Measurements from ENCODE around the gene LMOD2.
A peak's percentile ranks its signal among the peaks of the same experiment; 100 is the strongest.

Gene LMOD2

DNA sequence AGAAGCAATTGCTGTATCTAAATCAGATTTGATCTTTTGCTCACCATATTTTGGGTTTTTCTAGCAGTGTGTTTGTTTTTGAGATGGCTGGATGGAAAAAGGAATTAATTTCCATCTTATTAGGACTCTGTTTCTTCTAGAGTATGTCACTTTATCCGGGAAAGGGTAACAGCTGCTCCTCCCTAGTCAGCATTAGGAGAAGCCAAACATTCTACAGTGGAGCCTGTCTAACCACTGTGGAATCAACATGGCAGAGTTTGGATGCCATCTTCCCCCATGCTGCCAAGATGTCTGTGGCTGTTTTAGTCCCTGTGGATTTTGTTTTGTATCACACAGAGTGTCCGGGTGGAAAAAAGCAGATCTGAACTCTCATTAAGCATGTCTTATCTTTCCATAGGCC, 16.0 kb upstream of the LMOD2 start:
- DNase-seq (ENCODE audit: low spot score): no peak

DNA sequence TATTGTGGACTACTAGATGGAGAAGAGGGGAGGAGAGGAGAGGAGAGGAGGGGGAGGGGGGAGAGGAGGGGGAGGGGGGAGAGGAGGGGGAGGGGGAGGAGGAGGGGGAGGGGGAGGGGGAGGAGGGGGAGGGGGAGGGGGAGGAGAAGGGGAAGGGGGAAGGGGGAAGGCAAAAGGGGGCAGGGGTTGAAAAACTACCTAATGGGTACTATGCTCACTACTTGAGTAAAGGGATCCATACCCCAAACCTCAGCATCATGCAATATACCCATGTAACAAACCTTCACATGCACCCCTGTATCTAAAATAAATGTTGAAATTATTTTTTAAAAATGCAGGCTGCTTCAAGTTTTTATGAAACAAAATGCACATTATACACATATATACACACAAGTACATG, 15.1 kb upstream of the LMOD2 start:
- no peak for DNase-seq (ENCODE audit: low spot score)

DNA sequence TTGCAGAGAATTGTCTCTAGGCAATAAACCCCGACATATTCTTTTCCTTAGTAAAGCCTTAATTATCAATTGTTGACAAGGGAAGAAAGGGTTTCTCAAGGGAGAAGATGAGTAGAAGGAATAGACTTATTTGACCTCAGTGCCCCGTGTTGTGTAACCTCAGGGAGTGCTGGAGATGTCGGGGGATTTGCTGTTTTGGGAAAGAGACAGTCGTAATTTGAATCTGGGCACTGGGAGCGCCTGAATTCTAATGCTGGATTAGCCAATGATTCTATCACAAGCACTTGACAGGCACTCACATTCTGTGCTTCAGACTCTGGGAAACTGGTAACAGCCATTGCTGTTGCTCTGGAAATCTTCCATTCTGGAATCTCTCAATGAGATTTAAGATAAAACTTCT, 13.8 kb upstream of the LMOD2 start:
- no peak for DNase-seq (ENCODE audit: low spot score)

DNA sequence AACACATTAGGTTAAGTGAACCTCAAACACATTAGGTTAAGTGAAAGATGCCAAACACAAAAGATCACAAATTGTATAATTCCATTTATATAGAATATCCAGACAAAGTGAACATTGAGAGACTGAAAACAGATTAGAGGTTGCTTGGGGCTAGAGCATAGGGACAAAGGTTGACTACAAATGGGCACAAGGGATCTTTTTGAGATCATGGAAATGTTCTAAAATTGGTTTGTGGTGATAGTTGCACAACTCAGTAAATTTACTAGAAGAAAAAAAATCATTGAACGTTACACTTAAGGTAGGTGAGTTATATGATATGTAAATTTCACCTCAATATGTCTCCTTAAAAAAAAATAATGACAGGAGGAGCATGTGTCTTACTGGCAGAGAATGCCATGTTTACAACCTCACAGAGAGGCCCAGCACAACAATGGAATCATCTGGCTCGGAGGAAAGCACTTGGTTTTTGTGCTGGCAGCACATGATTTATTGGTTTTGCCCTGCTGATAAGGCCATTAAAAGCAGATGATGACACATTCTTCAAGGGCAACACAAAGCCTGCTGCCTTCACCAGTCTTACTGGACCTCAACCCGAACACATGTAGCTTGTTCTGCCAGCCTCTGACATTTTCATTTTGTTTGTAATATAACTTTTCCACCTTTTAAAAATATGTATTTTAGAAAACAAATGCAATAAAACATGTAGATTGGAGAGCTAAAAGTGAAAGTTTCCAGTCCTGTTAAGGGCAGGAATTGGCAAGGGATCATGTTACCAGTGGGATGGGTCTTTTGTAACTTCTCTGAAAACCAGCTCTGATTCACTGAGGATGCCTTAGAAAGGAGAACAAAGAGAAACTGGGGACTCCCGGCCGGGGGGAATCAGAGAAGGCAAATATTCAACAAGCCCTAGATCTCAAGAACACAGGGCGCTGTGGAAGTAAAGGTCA, 11.9 kb upstream of the LMOD2 start:
- DNase-seq (ENCODE audit: low spot score): peak; percentile 68

DNA sequence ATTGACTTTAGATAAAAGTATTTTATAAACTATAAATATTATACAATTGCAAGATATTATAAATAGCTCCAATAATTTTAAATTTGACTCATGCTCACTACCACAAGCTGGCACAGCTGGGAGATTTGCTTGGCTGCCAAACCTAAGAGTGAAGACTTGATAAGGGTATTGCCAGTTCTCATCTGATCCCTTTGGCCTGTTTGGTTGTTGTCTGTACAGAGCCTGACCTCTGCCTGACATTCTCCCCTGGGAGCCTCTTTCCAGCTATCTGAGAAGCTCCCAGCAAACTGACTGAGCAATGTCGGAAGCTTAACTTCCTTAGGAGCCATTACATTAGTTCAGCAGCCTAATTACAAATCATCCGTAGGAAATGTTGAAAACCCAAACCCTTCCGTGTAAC, 10.2 kb upstream of the LMOD2 start:
- no peak for DNase-seq (ENCODE audit: low spot score)

DNA sequence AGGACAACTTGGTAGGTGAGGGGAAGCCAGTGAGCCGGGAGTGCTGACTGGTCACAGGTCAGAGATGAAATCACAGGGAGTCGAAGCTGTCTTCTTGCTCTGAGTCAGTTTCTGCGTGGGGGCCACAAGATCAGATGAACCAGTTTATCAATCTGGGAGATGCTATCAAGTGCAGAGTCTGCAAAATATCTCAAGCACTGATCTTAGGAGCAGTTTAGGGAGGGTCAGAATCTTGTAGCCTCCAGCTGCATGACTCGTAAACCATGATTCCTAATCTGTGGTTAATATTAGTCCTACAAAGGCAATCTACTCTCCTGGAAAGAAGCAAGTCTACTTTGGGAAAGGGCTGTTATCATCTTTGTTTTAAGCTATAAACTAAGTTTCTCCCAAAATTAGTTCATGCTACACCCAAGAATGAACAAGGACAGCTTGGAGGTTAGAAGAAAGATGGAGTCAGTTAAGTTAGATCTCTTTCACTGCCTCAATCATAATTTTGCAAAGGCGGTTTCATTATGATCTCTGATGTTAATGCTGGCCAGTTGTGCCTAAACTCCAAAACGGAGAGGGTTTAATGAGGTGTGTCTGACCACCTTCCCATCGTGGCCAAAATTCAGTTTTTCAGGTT, 8.4 kb upstream of the LMOD2 start:
- no peak for DNase-seq (ENCODE audit: low spot score)

DNA sequence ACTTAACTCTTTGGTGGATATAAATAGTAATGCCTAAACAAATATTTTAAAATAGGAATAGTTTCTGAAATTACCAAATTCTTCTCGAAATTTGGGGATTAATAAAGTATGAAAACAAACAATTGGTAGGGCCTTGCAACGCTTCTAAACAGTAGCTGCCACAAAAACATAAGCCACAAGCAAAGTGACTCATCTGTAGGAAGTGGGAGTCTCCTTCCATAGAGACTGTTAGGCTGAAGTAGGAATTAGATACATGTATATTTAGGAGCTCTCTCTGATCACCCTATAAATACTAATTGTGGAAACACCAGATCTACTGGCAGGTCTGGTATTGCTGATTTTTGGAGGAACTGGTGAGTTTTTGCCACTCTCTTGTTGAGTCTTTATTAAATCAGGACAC, 5.7 kb upstream of the LMOD2 start:
- no peak for DNase-seq (ENCODE audit: low spot score)

DNA sequence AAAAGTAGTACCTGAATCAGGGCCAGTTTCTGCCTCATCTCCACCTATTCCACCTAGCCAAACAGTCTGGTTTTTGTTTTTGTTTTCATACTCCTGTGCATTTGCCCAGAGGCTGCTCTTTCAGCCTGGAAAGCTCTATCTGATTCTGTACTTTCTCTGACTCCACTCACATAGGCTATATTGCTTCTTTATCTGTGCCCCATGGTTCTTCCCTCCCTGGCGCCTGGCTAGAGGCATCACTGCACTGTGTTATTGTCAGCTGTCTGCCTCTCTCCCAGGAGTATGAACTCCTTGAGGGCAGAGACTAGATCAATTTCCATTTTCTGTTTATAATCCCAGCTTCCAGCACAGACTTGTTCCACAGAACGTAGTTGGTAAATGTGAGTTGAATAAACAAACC, 5.1 kb upstream of the LMOD2 start:
- no peak for DNase-seq (ENCODE audit: low spot score)

DNA sequence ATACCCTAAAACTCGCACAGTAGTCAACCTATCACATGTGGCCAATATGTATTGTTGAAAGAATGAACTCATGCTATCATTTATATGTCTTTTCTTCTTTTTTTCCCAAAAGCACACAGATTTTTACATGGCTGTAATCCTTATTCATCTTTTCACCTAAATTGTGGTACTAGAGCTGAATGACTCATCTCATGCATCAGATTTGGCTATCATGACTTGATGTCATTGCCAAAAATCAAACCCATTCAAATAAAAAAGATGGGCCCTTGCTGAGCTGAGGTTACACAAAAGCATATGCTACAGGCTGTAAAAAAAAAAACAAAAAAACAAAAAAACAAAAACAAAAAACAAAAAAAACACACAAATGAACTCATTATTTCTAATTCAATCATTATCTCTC, 3.3 kb upstream of the LMOD2 start:
- no peak for DNase-seq (ENCODE audit: low spot score)

DNA sequence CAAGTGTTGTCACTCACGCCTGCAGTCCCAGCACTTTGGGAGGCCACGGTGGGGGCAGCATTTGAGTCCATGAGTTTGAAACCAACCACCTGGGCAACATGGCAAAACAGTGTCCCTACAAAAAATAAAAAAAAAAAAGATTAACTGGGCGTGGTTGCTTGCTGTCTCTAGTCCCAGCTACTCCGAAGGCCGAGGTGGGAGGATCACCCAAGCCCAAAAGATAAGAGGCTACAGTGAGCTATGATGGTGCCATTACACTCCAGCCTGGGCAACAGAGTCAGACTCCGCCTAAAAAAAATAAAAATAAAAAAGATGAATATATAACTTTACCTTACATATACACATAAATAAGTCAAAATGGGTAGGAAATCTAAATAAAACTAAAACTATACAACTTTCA, 2.5 kb upstream of the LMOD2 start:
- DNase-seq (ENCODE audit: low spot score): no peak

DNA sequence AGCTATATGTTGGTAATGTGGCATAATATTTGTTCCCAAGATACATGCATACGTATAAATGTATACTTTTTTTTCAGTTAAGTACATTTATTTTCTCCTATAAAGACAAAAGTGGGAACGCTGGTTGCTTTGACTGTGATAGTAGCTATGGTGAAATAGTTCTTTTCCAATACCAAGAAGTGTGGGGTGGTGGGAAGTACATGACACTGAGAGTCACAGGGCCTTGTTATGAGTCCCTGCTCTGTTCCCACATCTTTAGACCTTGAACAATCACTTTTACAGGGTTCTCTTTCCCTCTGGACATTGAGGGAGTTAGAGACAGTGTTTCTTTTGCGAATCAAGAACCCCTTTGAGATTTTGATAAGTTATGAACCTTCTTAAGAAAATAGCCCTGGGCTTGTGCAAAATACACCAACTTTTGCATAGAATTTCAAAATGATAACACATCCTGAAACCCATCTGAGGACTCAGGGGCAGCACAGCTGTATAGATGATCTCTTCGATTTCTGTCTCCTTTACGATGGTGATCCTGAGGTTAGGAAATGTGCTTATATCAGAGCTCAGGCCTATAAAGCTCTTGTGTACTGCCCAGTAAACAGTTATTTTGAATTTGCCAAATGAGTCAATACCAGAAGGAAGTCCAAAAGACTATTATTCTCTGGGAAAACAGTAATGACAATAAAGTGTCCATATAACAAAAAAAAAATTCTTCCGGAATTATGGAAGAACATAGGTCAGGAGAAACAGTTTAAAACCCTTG, 1.1 kb downstream of the LMOD2 start:
- DNase-seq (ENCODE audit: low spot score): no peak

DNA sequence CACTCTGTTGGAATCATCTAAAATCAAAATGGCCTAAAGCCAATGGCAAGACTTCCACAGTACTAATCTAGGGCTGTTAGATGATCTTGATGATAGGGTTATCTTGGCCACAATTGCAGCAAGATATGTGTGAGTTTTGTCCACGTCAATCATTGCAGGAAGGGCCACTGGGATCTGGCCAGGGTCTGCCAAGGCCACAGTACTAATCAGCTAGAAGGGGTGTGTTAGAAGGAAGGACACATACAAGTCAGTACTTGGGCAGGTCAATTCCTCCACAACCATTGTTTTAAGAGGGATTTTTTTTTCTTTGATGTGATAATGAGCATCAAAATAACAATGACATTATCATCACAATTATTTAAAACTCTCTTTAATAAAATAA, 1.6 kb downstream of the LMOD2 start:
- DNase-seq (ENCODE audit: low spot score): no peak

DNA sequence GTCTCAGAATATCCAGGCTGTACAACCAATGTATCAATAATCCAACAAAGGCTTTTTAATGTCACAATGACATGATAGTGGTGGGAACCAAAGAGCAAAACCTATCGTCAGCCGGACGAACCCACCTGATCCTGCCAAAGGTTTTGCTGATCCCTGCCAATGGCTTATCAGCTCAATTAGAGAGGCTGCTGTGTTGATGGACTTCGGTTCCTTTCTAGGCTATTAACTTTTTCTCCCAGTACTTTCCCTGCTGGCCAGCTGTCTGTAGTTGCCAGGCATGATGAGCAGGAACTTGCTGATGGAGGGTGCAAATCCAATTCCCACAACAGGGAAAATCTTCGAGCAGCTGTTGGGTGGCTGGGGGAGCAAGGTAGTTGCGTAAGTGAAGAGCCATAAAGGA, 2.4 kb downstream of the LMOD2 start:
- no peak for DNase-seq (ENCODE audit: low spot score)

DNA sequence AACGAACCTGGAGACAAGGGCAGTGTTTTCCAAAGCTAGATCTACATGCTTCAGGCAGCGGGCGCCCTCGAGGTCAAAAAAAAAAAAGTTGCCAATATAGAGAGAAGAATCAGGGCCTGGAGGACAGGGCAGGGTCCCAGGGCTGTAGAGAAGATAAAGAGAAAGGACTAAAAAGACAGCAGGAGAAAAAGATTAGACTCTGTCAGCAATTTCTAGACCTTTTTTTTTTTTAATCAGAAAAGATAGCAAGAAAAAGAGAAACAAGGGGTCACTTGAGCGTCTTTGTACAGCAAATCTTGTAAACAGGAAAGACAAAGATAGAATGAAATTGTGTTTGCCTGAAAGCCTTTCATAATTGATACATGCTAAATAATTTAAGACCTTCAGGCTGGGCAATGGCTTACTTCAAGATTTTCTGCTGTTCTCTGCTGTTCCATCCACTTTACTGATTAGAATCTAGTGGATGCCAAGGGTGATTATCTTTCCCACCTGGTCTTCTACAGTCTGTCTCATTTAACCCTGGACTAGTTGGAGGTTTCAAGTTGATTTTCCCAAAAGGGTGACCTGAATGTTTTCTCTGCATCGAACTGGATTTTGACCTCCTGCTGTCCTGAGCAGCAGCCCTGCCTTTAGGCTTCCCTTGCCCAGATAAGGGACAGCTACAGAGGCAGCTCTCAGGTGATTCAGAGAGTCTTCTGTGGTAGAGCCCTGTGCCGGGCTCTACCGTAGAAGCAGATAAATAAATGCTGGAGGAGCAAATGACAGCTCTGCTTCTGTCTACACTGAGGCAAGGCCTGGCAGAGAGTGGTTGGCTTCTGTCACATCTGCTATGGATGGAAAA, 5.1 kb downstream of the LMOD2 start:
- DNase-seq (ENCODE audit: low spot score): no peak

DNA sequence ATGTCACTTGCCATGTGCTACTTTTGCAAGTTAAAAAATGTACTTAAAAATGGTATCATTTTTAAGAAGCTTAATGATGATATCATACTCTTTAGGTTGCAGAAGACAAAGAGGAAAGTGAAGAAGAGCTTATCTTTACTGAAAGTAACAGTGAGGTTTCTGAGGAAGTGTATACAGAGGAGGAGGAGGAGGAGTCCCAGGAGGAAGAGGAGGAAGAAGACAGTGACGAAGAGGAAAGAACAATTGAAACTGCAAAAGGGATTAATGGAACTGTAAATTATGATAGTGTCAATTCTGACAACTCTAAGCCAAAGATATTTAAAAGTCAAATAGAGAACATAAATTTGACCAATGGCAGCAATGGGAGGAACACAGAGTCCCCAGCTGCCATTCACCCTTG, 6.1 kb downstream of the LMOD2 start:
- DNase-seq (ENCODE audit: low spot score): no peak

DNA sequence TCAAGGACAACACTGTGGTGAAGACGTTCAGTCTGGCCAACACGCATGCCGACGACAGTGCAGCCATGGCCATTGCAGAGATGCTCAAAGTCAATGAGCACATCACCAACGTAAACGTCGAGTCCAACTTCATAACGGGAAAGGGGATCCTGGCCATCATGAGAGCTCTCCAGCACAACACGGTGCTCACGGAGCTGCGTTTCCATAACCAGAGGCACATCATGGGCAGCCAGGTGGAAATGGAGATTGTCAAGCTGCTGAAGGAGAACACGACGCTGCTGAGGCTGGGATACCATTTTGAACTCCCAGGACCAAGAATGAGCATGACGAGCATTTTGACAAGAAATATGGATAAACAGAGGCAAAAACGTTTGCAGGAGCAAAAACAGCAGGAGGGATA, 6.6 kb downstream of the LMOD2 start:
- DNase-seq (ENCODE audit: low spot score): no peak

DNA sequence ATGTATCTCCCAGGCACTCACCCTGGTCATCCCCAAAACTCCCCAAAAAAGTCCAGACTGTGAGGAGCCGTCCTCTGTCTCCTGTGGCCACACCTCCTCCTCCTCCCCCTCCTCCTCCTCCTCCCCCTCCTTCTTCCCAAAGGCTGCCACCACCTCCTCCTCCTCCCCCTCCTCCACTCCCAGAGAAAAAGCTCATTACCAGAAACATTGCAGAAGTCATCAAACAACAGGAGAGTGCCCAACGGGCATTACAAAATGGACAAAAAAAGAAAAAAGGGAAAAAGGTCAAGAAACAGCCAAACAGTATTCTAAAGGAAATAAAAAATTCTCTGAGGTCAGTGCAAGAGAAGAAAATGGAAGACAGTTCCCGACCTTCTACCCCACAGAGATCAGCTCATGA, 7.1 kb downstream of the LMOD2 start:
- no peak for DNase-seq (ENCODE audit: low spot score)

DNA sequence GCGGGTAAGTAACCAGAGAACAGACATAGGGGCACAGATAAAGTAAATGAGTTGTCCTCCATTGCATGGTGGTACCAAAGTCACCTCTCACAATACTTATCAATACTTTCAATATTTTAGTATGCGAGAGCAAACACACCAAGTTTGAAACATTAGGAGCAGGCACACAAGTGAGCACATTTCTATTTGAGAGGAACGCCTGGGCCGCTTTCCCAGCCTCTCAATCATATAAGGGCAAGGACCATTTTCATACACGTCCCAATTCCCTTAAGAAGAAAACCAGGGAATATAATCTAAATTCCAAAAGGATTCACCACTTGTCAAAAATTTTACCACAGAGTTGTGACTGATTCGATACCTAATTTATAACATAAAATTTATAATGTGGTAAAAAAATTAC, 7.5 kb downstream of the LMOD2 start:
- DNase-seq (ENCODE audit: low spot score): no peak

DNA sequence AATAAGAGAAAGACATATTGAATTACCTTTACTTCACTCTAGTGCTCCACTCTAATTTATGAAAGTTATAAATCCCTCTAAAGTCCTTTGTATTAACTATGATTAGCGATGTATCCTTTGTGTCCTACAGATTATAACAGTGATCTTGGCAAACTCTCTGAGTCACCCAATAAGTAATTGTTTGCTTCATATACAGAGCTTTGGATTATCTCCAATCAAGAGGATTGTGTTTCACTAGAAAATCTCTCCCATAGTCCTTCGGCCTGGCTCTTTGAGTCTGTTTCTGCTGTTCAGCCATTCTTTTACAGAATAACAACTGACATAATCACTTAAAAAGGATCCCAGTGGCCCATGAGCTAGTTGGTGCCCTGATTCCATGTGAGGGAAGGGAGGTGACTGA, 9.5 kb downstream of the LMOD2 start:
- DNase-seq (ENCODE audit: low spot score): no peak

DNA sequence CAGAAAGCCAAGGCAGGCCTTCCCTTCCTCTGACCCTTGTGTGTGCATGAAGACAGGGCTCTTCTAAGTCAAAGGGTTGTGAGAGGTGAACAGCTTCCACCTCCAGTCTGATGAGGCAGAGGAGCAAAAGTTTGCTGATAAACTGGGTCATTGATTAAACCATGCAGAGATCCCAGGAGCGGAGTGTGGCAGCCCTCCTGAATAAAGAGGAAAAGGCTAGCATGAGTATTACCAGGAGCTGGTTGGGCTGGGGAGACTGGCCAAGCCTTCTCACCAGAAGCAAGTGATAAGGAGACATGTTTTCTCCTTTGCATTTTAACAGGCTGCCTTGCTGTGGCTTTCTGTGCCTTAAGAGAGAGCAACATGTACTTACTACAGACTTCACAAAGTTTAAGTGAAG, 10.2 kb downstream of the LMOD2 start:
- no peak for DNase-seq (ENCODE audit: low spot score)

DNA sequence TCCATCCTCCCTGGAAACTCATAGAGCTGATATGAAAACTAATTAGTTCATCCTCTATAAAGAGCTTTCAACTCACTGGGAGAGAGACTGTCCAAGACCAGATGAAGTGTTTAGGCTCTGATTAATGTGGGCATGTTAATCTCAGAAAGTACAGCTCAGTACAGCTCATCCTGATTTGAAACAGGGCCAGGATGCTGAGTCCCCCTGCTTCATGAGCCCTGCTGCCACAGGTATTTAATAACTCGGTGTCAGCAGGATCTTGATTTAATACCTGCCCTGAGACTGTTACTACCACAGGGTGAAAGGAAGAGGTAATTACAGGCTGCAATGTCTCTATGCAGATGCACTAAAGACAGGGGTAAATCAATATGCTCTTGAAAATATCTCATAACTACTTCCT, 10.8 kb downstream of the LMOD2 start:
- no peak for DNase-seq (ENCODE audit: low spot score)

DNA sequence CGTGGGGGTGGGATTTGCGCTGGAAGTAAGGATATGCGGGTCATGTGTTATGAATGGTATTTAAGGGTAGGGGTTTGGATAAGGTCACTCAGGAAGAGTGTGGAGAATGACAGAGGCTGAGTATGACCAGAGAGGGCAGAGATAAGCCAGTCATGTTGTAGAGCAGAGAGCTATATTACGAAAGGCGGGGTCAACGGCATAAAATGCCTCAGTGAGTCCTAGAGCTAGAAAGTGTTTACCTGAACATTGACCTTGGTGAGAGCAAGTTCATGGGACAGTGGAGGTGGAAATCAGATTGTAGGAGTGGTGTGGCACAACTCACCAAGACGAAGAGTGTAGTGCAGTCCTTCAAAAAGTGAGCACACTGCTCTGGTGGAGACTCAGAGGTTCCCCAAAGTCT, 13.8 kb downstream of the LMOD2 start:
- no peak for DNase-seq (ENCODE audit: low spot score)

All from iPS-NIHi11 (cell line).